PC-9 (cell line): ENCODE results near the gene COMMD10. TPM values are rescaled to one million over a fixed set of nuclear protein-coding genes. Genes with fewer than 3 reads are reported as not detected.

Experiments
- BruUV-seq: library from RNA; stranded (reverse); fragments of 400-500 nt; replicated peaks from 2 replicates; lab custom pipeline; 2021; lab: Mats Ljungman, UMichigan
- CTCF ChIA-PET: fragments of 300-600 bp; sonication (Branson Sonifier 250); formaldehyde crosslinking; loops from one replicate; lab custom pipeline; 2022; ENCODE audit warnings: antibody characterized with exemption; lab: Charles Lee
- POLR2A ChIA-PET: fragments of 300-600 bp; sonication (Branson Sonifier 250); formaldehyde crosslinking; loops from one replicate; lab custom pipeline; 2022; ENCODE audit warnings: antibody characterized with exemption; ENCODE audit not compliant: unreplicated experiment; lab: Charles Lee
- DNase-seq, 2 experiments: peaks; one replicate each; pipeline versions ENCODE4 v3.0.0 to v3.0.0-alpha.2; 2015 to 2022; ENCODE audit warnings: mixed read lengths in 1 of 2
- H2AFZ ChIP-seq: fragments of 200-600 bp; sonication (generic); 2 replicates; pipeline ENCODE4 v1.8.1; 2017; ENCODE audit warnings: antibody characterized with exemption
- H3F3A ChIP-seq: fragments of 200-600 bp; sonication (generic); 2 replicates; pipeline ENCODE4 v1.8.1; 2017; ENCODE audit warnings: antibody characterized with exemption, mild to moderate bottlenecking, low read depth; ENCODE audit not compliant: insufficient read depth
- H3K27ac ChIP-seq: fragments of 200-600 bp; sonication (generic); 2 replicates; pipeline ENCODE4 v1.6.1; 2016; ENCODE audit warnings: mixed run types
- H3K27me3 ChIP-seq: fragments of 200-600 bp; sonication (generic); 2 replicates; pipeline ENCODE4 v1.6.1; 2016; ENCODE audit warnings: low read depth, mixed run types; ENCODE audit not compliant: insufficient read depth
- H3K36me3 ChIP-seq: fragments of 200-600 bp; sonication (generic); 2 replicates; pipeline ENCODE4 v1.6.1; 2016; ENCODE audit warnings: low read depth, mixed run types
- H3K4me1 ChIP-seq: fragments of 200-600 bp; sonication (generic); replicated peaks from 2 replicates; pipeline ENCODE4 v1.6.1; 2016; ENCODE audit warnings: mixed run types; ENCODE audit not compliant: insufficient read depth
- H3K4me2 ChIP-seq: fragments of 200-600 bp; sonication (generic); 2 replicates; pipeline ENCODE4 v1.6.1; 2017; ENCODE audit warnings: mixed run types
- H3K4me3 ChIP-seq: fragments of 200-600 bp; sonication (generic); 2 replicates; pipeline ENCODE4 v1.6.1; 2016; ENCODE audit warnings: mixed run types
- H3K79me2 ChIP-seq: fragments of 200-600 bp; sonication (generic); 2 replicates; pipeline ENCODE4 v1.6.1; 2017; ENCODE audit warnings: low read depth, mixed run types
- H3K9me2 ChIP-seq: fragments of 200-600 bp; sonication (generic); 2 replicates; pipeline ENCODE4 v1.8.1; 2017; ENCODE audit warnings: mild to moderate bottlenecking; ENCODE audit not compliant: insufficient read depth
- H3K9me3 ChIP-seq: fragments of 200-600 bp; sonication (generic); 2 replicates; pipeline ENCODE4 v1.8.1; 2016; ENCODE audit warnings: low read depth; ENCODE audit not compliant: insufficient read depth
- H4K20me1 ChIP-seq: fragments of 200-600 bp; sonication (generic); 2 replicates; pipeline ENCODE4 v1.8.1; 2017; ENCODE audit not compliant: insufficient read depth
- EZH2 ChIP-seq: fragments of 200-600 bp; sonication (generic); IDR thresholded peaks from 2 replicates; pipeline ENCODE4 v1.8.0; 2017; ENCODE audit warnings: antibody characterized with exemption, low read depth
- intact Hi-C: fragments of 100-400 bp; cut with micrococcal nuclease; formaldehyde crosslinking; loops from one replicate; pipeline ENCODE4 v1.10.0; 2022; ENCODE audit not compliant: unreplicated experiment
- total RNA-seq: library from RNA; stranded (reverse); gene quantifications from 2 replicates; pipeline ENCODE4 v1.2.3, GENCODE V29; 2021
- TF ChIP-seq, protein P1 (sequence below): fragments of 200-600 bp; sonication (generic); conservative IDR thresholded peaks from 2 replicates; pipeline ENCODE4 v1.6.1; 2017; ENCODE audit warnings: mixed run types, antibody characterized with exemption, mild to moderate bottlenecking, moderate library complexity

COMMD10 gene
- total RNA-seq, 1 experiment from 2014 or later = 17.9 TPM

- POLR2A ChIA-PET = no interaction called here
- BruUV-seq = no TSS peak
- no peak overlapping the region for H2AFZ ChIP-seq
- no peak overlapping the region for H3K4me3 ChIP-seq
- TF ChIP-seq EZH2 = no peak
- H3K4me2 ChIP-seq = no peak overlapping the region
- no peaks in the 10 kb centered on the region for H3K27me3 ChIP-seq
- CTCF ChIA-PET = no interaction called here
- no peaks in the 10 kb centered on the region for H3F3A ChIP-seq
- H3K9me2 ChIP-seq = no peaks in the 10 kb centered on the region
- intact Hi-C loops = no loop called here
- no peak overlapping the region for H3K27ac ChIP-seq
- H4K20me1 ChIP-seq = no peaks in the 10 kb centered on the region; the same call in 1 of the 2 replicates
- H3K79me2 ChIP-seq = no peaks in the 10 kb centered on the region
- H3K4me1 ChIP-seq = no peaks in the 10 kb centered on the region
- no peaks in the 10 kb centered on the region for H3K36me3 ChIP-seq
- H3K9me3 ChIP-seq = no peaks in the 10 kb centered on the region
- no peak for DNase-seq
Measured at GRCh38 chr5:116157902-116158301, 73.1 kb downstream of the COMMD10 start.

DNA sequence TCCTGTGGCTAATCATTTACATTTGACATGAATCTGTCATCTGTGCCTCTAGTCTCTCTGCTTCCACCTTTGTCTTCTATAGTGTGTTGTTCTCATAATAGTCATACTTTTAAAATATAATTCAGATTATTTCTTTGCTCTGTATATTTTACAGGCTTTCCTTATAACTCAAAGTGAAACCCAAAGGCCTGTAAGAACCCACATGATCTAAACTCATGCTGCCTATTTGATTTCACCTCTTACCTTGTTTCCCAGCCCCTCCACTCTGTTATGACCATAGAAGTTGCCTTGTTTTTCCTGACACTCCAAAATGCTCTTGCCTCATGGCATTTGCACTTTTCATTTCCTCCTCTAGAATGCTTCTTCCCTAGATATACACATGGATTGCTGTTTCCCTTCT, 74.2 kb downstream of the COMMD10 start:
- Histone ChIP-seq H3K9me2 (no peaks in the 10 kb centered on the region), H3F3A (no peaks in the 10 kb centered on the region), H2AFZ (no peak overlapping the region), H3K79me2 (no peaks in the 10 kb centered on the region), H3K27ac (no peak overlapping the region), H3K4me3 (no peak overlapping the region), H4K20me1 (no peaks in the 10 kb centered on the region; the same call in 1 of the 2 replicates), H3K9me3 (no peaks in the 10 kb centered on the region), H3K4me2 (no peak overlapping the region), H3K4me1 (no peaks in the 10 kb centered on the region), H3K36me3 (no peaks in the 10 kb centered on the region), H3K27me3 (no peaks in the 10 kb centered on the region)
- CTCF ChIA-PET = no interaction called here
- no TSS peak for BruUV-seq
- intact Hi-C loops = no loop called here
- POLR2A ChIA-PET = no interaction called here
- DNase-seq = no peak
- no peak for TF ChIP-seq EZH2
- TF ChIP-seq, protein P1, sequence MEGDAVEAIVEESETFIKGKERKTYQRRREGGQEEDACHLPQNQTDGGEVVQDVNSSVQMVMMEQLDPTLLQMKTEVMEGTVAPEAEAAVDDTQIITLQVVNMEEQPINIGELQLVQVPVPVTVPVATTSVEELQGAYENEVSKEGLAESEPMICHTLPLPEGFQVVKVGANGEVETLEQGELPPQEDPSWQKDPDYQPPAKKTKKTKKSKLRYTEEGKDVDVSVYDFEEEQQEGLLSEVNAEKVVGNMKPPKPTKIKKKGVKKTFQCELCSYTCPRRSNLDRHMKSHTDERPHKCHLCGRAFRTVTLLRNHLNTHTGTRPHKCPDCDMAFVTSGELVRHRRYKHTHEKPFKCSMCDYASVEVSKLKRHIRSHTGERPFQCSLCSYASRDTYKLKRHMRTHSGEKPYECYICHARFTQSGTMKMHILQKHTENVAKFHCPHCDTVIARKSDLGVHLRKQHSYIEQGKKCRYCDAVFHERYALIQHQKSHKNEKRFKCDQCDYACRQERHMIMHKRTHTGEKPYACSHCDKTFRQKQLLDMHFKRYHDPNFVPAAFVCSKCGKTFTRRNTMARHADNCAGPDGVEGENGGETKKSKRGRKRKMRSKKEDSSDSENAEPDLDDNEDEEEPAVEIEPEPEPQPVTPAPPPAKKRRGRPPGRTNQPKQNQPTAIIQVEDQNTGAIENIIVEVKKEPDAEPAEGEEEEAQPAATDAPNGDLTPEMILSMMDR = no peak

- H3K4me2 ChIP-seq = no peak overlapping the region
- 0 out of 2 replicates have a peak, but pooled peaks cover 10% of the 10 kb centered on the region for H3K9me3 ChIP-seq
- H3K27me3 ChIP-seq = no peaks in the 10 kb centered on the region
- no peaks in the 10 kb centered on the region for H3K36me3 ChIP-seq
- H3K4me3 ChIP-seq = no peak overlapping the region
- ChIA-PET POLR2A (no interaction called here), CTCF (no interaction called here)
- no peaks in the 10 kb centered on the region for H3K9me2 ChIP-seq
- DNase-seq = no peak
- no peaks in the 10 kb centered on the region for H3K79me2 ChIP-seq
- no peak overlapping the region for H2AFZ ChIP-seq
- intact Hi-C loops = no loop called here
- H3K4me1 ChIP-seq = no peaks in the 10 kb centered on the region
- H3K27ac ChIP-seq = no peak overlapping the region
- no TSS peak for BruUV-seq
- TF ChIP-seq, protein P1 = no peak
- no peak for TF ChIP-seq EZH2
- H3F3A ChIP-seq = no peaks in the 10 kb centered on the region
- H4K20me1 ChIP-seq = no peaks in the 10 kb centered on the region
Measured at GRCh38 chr5:116174111-116174510, 89.3 kb downstream of the COMMD10 start.

DNA sequence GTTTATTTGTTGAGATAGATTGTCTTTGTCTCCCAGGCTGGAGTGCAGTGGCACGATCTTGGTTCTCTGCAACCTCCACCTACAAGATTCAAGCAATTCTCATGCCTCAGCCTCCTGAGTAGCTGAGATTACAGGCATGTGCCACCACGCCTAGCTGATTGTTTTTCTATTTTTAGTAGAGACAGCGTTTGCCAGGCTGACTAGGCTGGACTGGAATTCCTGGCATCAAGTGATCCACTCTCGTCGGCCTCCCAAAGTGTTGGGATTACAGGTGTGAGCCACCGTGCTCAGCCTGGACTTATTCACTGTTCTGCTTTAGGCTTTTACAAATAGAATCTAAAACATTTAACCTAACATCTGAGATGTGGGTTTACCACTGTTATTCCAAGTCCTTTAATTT, 91.3 kb downstream of the COMMD10 start:
- no peaks in the 10 kb centered on the region for H3F3A ChIP-seq
- no peak overlapping the region for H3K4me2 ChIP-seq
- CTCF ChIA-PET = no interaction called here
- no peaks in the 10 kb centered on the region for H3K9me2 ChIP-seq
- H3K27ac ChIP-seq = no peak overlapping the region
- H3K4me3 ChIP-seq = no peak overlapping the region
- no peak overlapping the region for H2AFZ ChIP-seq
- BruUV-seq = no TSS peak
- no peaks in the 10 kb centered on the region for H3K27me3 ChIP-seq
- TF ChIP-seq, protein P1 = no peak
- no peak for TF ChIP-seq EZH2
- H4K20me1 ChIP-seq = no peaks in the 10 kb centered on the region
- 0 out of 2 replicates have a peak, but pooled peaks cover 10% of the 10 kb centered on the region for H3K9me3 ChIP-seq
- intact Hi-C loops = no loop called here
- no peaks in the 10 kb centered on the region for H3K4me1 ChIP-seq
- POLR2A ChIA-PET = no interaction called here
- H3K36me3 ChIP-seq = no peaks in the 10 kb centered on the region
- DNase-seq = no peak
- no peaks in the 10 kb centered on the region for H3K79me2 ChIP-seq
